Measurements from ENCODE around the gene DUSP22.

DNA sequence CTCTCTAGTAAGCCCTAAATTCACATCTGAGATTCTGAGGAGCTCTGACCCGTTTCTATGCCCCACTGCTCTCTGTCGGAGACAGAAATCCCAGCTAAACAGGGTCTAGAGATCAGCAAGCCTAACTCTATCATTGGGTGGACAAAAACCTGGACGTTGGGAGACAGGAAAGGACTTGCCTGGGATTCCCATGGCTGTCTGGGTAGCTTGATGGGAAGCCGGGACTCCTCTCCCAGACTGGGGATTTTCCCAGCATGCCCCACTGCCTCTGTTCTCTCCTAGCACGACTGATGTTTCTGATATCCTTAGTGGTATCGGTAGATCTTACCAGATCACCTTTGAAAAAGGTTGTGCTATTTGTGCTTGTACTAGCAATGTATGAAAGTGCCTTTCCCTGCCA is 22.9 kb downstream of the DUSP22 start:
- TF ChIP-seq, protein P1, sequence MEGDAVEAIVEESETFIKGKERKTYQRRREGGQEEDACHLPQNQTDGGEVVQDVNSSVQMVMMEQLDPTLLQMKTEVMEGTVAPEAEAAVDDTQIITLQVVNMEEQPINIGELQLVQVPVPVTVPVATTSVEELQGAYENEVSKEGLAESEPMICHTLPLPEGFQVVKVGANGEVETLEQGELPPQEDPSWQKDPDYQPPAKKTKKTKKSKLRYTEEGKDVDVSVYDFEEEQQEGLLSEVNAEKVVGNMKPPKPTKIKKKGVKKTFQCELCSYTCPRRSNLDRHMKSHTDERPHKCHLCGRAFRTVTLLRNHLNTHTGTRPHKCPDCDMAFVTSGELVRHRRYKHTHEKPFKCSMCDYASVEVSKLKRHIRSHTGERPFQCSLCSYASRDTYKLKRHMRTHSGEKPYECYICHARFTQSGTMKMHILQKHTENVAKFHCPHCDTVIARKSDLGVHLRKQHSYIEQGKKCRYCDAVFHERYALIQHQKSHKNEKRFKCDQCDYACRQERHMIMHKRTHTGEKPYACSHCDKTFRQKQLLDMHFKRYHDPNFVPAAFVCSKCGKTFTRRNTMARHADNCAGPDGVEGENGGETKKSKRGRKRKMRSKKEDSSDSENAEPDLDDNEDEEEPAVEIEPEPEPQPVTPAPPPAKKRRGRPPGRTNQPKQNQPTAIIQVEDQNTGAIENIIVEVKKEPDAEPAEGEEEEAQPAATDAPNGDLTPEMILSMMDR (IDR thresholded peaks at IDR 0.05) = no peak
- no peak for TF ChIP-seq POLR2A (IDR thresholded peaks at IDR 0.05)

All from Peyer's patch (tissue), 4 donors.